HL-60 (cell line): ENCODE measurements around the gene ASCC1.

Source experiments
- DNase-seq, 2 experiments: peaks; one replicate each; pipeline ENCODE4 v3.0.0-alpha.2; 2010 to 2020; ENCODE audit warnings: low read depth in 1 of 2, low spot score in 1 of 2
- H3K27ac ChIP-seq: fragments of 250-450 bp; sonication (Bioruptor Pico); replicated peaks from 2 replicates; pipeline ENCODE4 v1.5.1; 2020; ENCODE audit warnings: mild to moderate bottlenecking, moderate library complexity
- H3K27me3 ChIP-seq: fragments of 250-450 bp; sonication (Bioruptor Pico); 2 replicates; pipeline ENCODE4 v1.5.1; 2021; ENCODE audit warnings: mild to moderate bottlenecking, moderate library complexity; ENCODE audit not compliant: insufficient read depth, poor library complexity, severe bottlenecking
- H3K4me3 ChIP-seq: replicated peaks from 2 replicates; pipeline ENCODE4 v1.5.1; 2011; ENCODE audit warnings: mild to moderate bottlenecking, control low read depth, low read length; ENCODE audit not compliant: insufficient read depth
- GABPA ChIP-seq: IDR thresholded peaks from 2 replicates; pipeline ENCODE4 v1.6.1; 2012; ENCODE audit warnings: low read depth
- POLR2AphosphoS5 ChIP-seq: IDR thresholded peaks from 2 replicates; pipeline ENCODE4 v1.6.1; 2012; ENCODE audit warnings: low read depth
- SPI1 ChIP-seq: IDR thresholded peaks from 2 replicates; pipeline ENCODE4 v1.6.1; 2012; ENCODE audit warnings: low read depth, mild to moderate bottlenecking, borderline replicate concordance
- TF ChIP-seq, protein P1 (sequence below): IDR thresholded peaks from 2 replicates; pipeline ENCODE4 v1.6.1; 2012; ENCODE audit warnings: low read depth; ENCODE audit not compliant: insufficient replicate concordance
- TF ChIP-seq, protein P2 (sequence below): IDR thresholded peaks from one replicate; pipeline ENCODE4 v1.5.1; 2011; ENCODE audit warnings: low read length, control low read depth, inconsistent platforms; ENCODE audit not compliant: insufficient read depth

ASCC1 gene

DNA sequence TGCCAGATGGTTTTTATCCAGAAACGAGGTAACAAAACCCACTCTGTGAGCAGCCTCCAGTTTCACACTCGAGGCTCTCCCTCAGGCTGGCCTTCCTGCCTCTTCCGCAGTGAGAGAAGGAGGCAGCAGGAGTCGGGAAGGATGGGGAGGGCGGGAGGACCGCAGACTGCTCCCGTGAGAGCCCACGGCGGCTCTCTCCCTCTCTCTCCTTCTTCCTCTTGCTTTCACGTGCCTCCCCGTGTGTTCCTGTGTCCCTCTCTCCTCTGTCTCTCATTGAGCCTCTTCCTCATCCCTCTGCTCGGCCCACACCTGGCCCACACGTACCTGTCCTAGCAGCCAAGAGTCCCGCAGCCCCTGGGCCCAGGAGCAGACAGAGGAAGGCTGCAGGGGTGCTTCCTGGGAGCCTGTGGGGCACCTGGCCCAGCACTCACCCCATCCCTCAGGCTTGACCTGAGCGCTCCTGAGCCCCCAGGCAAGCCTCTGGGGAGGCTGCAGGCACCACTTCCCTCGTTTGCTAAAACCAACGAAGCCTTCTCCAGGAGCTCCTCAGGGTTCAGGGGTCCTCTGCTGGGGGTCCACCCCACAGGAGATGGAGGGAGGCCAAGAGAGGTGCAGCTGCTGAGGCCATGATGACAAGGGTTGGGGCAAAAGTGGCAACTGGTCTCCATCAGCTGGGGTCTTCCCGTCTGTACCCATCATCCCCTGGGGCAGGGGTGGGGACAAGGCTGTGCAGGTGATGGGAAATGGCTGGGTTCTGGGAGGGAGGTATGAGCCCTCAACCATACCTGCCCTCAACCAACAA, 141.3 kb downstream of the ASCC1 start:
- no peak for DNase-seq
- H3K27me3 ChIP-seq = no peaks in the 10 kb centered on the region
- TF ChIP-seq, protein P1, sequence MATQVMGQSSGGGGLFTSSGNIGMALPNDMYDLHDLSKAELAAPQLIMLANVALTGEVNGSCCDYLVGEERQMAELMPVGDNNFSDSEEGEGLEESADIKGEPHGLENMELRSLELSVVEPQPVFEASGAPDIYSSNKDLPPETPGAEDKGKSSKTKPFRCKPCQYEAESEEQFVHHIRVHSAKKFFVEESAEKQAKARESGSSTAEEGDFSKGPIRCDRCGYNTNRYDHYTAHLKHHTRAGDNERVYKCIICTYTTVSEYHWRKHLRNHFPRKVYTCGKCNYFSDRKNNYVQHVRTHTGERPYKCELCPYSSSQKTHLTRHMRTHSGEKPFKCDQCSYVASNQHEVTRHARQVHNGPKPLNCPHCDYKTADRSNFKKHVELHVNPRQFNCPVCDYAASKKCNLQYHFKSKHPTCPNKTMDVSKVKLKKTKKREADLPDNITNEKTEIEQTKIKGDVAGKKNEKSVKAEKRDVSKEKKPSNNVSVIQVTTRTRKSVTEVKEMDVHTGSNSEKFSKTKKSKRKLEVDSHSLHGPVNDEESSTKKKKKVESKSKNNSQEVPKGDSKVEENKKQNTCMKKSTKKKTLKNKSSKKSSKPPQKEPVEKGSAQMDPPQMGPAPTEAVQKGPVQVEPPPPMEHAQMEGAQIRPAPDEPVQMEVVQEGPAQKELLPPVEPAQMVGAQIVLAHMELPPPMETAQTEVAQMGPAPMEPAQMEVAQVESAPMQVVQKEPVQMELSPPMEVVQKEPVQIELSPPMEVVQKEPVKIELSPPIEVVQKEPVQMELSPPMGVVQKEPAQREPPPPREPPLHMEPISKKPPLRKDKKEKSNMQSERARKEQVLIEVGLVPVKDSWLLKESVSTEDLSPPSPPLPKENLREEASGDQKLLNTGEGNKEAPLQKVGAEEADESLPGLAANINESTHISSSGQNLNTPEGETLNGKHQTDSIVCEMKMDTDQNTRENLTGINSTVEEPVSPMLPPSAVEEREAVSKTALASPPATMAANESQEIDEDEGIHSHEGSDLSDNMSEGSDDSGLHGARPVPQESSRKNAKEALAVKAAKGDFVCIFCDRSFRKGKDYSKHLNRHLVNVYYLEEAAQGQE = no peak
- TF ChIP-seq, protein P2, sequence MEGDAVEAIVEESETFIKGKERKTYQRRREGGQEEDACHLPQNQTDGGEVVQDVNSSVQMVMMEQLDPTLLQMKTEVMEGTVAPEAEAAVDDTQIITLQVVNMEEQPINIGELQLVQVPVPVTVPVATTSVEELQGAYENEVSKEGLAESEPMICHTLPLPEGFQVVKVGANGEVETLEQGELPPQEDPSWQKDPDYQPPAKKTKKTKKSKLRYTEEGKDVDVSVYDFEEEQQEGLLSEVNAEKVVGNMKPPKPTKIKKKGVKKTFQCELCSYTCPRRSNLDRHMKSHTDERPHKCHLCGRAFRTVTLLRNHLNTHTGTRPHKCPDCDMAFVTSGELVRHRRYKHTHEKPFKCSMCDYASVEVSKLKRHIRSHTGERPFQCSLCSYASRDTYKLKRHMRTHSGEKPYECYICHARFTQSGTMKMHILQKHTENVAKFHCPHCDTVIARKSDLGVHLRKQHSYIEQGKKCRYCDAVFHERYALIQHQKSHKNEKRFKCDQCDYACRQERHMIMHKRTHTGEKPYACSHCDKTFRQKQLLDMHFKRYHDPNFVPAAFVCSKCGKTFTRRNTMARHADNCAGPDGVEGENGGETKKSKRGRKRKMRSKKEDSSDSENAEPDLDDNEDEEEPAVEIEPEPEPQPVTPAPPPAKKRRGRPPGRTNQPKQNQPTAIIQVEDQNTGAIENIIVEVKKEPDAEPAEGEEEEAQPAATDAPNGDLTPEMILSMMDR = no peak
- no peak for TF ChIP-seq POLR2AphosphoS5
- TF ChIP-seq GABPA = no peak
- no peak for TF ChIP-seq SPI1
- H3K4me3 ChIP-seq = no peak overlapping the region
- H3K27ac ChIP-seq = no peak overlapping the region

- no peak overlapping the region for H3K27ac ChIP-seq
- TF ChIP-seq, protein P1 = no peak
- TF ChIP-seq GABPA = no peak
- TF ChIP-seq, protein P2 = no peak
- no peak for TF ChIP-seq SPI1
- no peak for TF ChIP-seq POLR2AphosphoS5
- no peak for DNase-seq
- H3K4me3 ChIP-seq = no peak overlapping the region
- no peaks in the 10 kb centered on the region for H3K27me3 ChIP-seq
Measured at GRCh38 chr10:72073708-72074573, 142.1 kb downstream of the ASCC1 start.

DNA sequence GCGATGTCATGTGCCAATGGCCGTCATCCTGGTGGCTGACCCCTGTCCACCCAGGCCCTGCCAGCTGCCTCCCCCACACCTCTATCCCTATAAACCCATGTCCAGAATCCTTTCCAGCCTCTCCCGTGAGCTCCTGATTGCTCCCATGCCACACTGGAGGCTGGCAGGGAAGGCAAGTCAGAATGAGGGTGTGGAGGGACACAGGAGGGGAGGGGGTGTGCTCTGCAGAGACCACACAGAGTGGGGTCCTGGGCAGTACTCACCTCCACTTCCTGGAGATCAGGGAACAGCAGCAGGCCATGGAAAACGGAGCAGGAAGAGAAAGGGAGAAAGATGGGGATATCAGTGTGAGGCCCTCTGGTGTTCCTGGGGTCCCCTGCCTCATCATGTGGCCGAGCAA, 143.4 kb downstream of the ASCC1 start:
- H3K27ac ChIP-seq = no peak overlapping the region
- H3K27me3 ChIP-seq = no peaks in the 10 kb centered on the region
- no peak overlapping the region for H3K4me3 ChIP-seq
- DNase-seq = no peak
- no peak for TF ChIP-seq GABPA
- TF ChIP-seq POLR2AphosphoS5 = no peak
- TF ChIP-seq, protein P1 = no peak
- TF ChIP-seq, protein P2 = no peak
- no peak for TF ChIP-seq SPI1
